ENCODE results near the gene SEMA4B. TPM values are rescaled to one million over a fixed set of nuclear protein-coding genes. Genes with fewer than 3 reads are reported as not detected.
A peak's percentile ranks its signal among the peaks of the same experiment; 100 is the strongest.

The SEMA4B gene
- total RNA-seq, 5 donors from 2014 or later (not counting 1 experiment from before 2014, with no cell fraction given), result 11.7 to 34.7 (median 25.4) TPM

DNA sequence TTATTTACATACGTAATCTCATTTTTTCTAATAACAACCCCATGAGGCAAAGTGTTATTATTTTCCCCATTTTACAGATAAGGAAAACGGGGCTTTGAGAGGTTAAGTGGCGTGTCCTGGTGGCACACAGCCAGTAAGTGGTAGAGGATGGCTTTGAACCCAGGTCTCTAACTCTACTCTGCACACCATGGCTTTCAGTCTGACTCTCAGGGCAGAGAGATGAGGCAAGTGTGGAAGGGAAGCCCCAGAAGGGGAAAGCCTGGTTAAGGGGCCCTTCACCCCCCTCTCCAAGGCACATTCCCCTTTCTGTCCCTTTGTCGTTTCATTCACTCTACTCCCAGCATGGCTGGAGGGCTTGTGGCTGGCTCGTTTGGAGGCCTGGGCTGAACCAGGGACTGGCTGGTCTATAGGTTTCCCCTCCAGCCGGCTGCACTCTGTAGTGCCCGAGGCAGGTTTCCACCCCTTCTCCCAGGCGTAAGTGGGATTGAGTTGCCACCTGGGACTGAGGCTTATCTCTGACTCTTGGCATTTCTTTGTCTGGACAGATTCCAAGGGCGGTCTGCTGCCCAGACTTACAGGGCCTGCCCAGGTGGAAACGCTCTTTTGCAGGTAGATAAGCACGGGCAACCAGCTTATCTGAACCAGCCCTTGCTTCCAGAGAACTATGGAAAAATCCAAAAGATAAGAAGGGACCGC lies 12.1 kb downstream of the SEMA4B start:
- H3K27ac Mint-ChIP-seq, result no peak overlapping the region
- H3K4me3 ChIP-seq (ENCODE audit: control insufficient read depth in 1 of 2, extremely low read depth in 1 of 2, low read length in 1 of 2), result no peak overlapping the region
- no peak overlapping the region for H3K4me3 Mint-ChIP-seq
- H3K9me3 Mint-ChIP-seq, result no peaks in the 10 kb centered on the region
- peaks cover 22 to 51% (median 40%) of the 10 kb centered on the region in 3 donors for H3K4me1 Mint-ChIP-seq
- H3K27me3 Mint-ChIP-seq, result no peaks in the 10 kb centered on the region
- no peaks in the 10 kb centered on the region for H3K9me3 ChIP-seq
- DNase-seq, result no peak
- WGBS (ENCODE audit: insufficient coverage), result 91% methylated on average over 8 of the region's 12 CpGs
- H3K27me3 ChIP-seq (replicated peaks in 1 of 2; ENCODE audit: control insufficient read depth in 2 of 2, extremely low read depth in 1 of 2, insufficient read depth in 2 of 2, low read length in 1 of 2), result no peaks in the 10 kb centered on the region
- H3K4me1 ChIP-seq (ENCODE audit: control insufficient read depth in 1 of 2, extremely low read depth in 1 of 2, insufficient read depth in 2 of 2, low read length in 2 of 2), result peaks cover 0 to 26% of the 10 kb centered on the region in 2 experiments
- no peak for ATAC-seq (replicated peaks in 1 of 4)
- CTCF ChIA-PET, result interaction anchor here in 1 of 2 donors (0.6 kb wide), 1 partner anchor 9 kb away, joined by 3 read pairs; no protein-coding TSS in a partner anchor
- no peak overlapping the region for H3K27ac ChIP-seq (ENCODE audit: low read length)
- peaks cover 21% of the 10 kb centered on the region for H3K36me3 Mint-ChIP-seq
- peaks cover 6 to 8% of the 10 kb centered on the region in 2 donors for H3K36me3 ChIP-seq (ENCODE audit: control insufficient read depth in 2 of 2, extremely low read depth in 1 of 2, insufficient read depth in 1 of 2, low read length in 1 of 2)
- POLR2A ChIA-PET, result no interaction called here

DNA sequence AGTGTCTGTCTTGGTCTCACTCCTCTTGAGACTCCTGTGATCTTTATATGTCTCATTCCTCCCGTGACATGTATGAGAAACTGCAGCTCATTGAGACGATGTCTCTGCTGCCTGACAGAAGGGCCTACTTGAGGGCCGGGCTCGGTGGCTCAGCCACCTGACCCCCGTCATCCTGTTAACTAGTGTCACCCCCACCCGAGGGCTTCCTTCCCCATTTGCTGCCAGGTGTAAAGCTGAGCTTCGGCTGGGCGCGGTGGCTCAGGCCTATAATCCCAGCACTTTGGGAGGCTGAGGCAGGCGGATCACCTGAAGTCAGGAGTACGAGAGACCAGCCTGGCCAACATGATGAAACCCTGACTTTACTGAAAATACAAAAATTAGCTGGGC lies 12.7 kb downstream of the SEMA4B start:
- H3K4me1 Mint-ChIP-seq, result peaks cover 21 to 54% (median 39%) of the 10 kb centered on the region in 3 donors
- peaks cover 6 to 8% of the 10 kb centered on the region in 2 donors for H3K36me3 ChIP-seq (ENCODE audit: control insufficient read depth in 2 of 2, extremely low read depth in 1 of 2, insufficient read depth in 1 of 2, low read length in 1 of 2)
- peak overlapping the region in 1 of 2 donors; percentile 39 for H3K27ac Mint-ChIP-seq
- H3K4me3 ChIP-seq (ENCODE audit: control insufficient read depth in 1 of 2, extremely low read depth in 1 of 2, low read length in 1 of 2), result no peak overlapping the region
- CTCF ChIA-PET, result interaction anchor here (0.6 to 1.0 kb wide), 3 partner anchors 8 to 71 kb away, joined by 3 to 6 read pairs (median 5); no protein-coding TSS in a partner anchor
- peaks cover 0 to 26% of the 10 kb centered on the region in 2 experiments for H3K4me1 ChIP-seq (ENCODE audit: control insufficient read depth in 1 of 2, extremely low read depth in 1 of 2, insufficient read depth in 2 of 2, low read length in 2 of 2)
- H3K27ac ChIP-seq (ENCODE audit: low read length), result no peak overlapping the region
- ATAC-seq (replicated peaks in 1 of 4), result no peak
- H3K9me3 ChIP-seq, result no peaks in the 10 kb centered on the region
- WGBS (ENCODE audit: insufficient coverage), result 87% methylated on average over 10 of the region's 11 CpGs
- H3K4me3 Mint-ChIP-seq, result no peak overlapping the region
- POLR2A ChIA-PET, result no interaction called here
- no peaks in the 10 kb centered on the region for H3K27me3 Mint-ChIP-seq
- no peak for DNase-seq
- H3K36me3 Mint-ChIP-seq, result peaks cover 21% of the 10 kb centered on the region
- no peaks in the 10 kb centered on the region for H3K27me3 ChIP-seq (replicated peaks in 1 of 2; ENCODE audit: control insufficient read depth in 2 of 2, extremely low read depth in 1 of 2, insufficient read depth in 2 of 2, low read length in 1 of 2)
- H3K9me3 Mint-ChIP-seq, result no peaks in the 10 kb centered on the region

GRCh38 chr15:90214553-90215196 lies 13.5 kb downstream of the SEMA4B start:
- ChIA-PET POLR2A (interaction anchor here (0.6 to 1.4 kb wide), 3 partner anchors 9 to 68 kb away, joined by 5 to 7 read pairs (median 7); no protein-coding TSS in a partner anchor), CTCF (interaction anchor here (0.5 to 1.0 kb wide), 5 partner anchors 16 to 546 kb away, joined by 3 to 6 read pairs (median 4); no protein-coding TSS in a partner anchor)
- DNase-seq (no peak), ATAC-seq (replicated peaks in 1 of 4) (no peak)
- Histone ChIP-seq H3K36me3 (ENCODE audit: control insufficient read depth in 2 of 2, extremely low read depth in 1 of 2, insufficient read depth in 1 of 2, low read length in 1 of 2) (peaks cover 6 to 8% of the 10 kb centered on the region in 2 donors), H3K9me3 (no peaks in the 10 kb centered on the region), H3K27ac (ENCODE audit: low read length) (no peak overlapping the region), H3K4me3 (ENCODE audit: control insufficient read depth in 1 of 2, extremely low read depth in 1 of 2, low read length in 1 of 2) (no peak overlapping the region), H3K27me3 (replicated peaks in 1 of 2; ENCODE audit: control insufficient read depth in 2 of 2, extremely low read depth in 1 of 2, insufficient read depth in 2 of 2, low read length in 1 of 2) (no peaks in the 10 kb centered on the region), H3K4me1 (ENCODE audit: control insufficient read depth in 1 of 2, extremely low read depth in 1 of 2, insufficient read depth in 2 of 2, low read length in 2 of 2) (peaks cover 0 to 27% of the 10 kb centered on the region in 2 experiments)
- Mint-ChIP-seq H3K4me1 (peaks cover 19 to 51% (median 38%) of the 10 kb centered on the region in 3 donors), H3K9me3 (no peaks in the 10 kb centered on the region), H3K27me3 (no peaks in the 10 kb centered on the region), H3K27ac (peak overlapping the region in 1 of 2 donors; percentile 72), H3K36me3 (peaks cover 18% of the 10 kb centered on the region), H3K4me3 (peak overlapping the region in 1 of 3 donors; percentile 32)
- no CpG with 5 or more reads among the region's 8 CpGs for WGBS (ENCODE audit: insufficient coverage)

GRCh38 chr15:90217671-90218394 lies 16.7 kb downstream of the SEMA4B start:
- Histone ChIP-seq H3K36me3 (ENCODE audit: control insufficient read depth in 2 of 2, extremely low read depth in 1 of 2, insufficient read depth in 1 of 2, low read length in 1 of 2) (peaks cover 0 to 6% of the 10 kb centered on the region in 2 donors), H3K27me3 (replicated peaks in 1 of 2; ENCODE audit: control insufficient read depth in 2 of 2, extremely low read depth in 1 of 2, insufficient read depth in 2 of 2, low read length in 1 of 2) (no peaks in the 10 kb centered on the region), H3K4me1 (ENCODE audit: control insufficient read depth in 1 of 2, extremely low read depth in 1 of 2, insufficient read depth in 2 of 2, low read length in 2 of 2) (peaks cover 0 to 9% of the 10 kb centered on the region in 2 experiments), H3K4me3 (ENCODE audit: control insufficient read depth in 1 of 2, extremely low read depth in 1 of 2, low read length in 1 of 2) (no peak overlapping the region), H3K27ac (ENCODE audit: low read length) (no peak overlapping the region), H3K9me3 (no peaks in the 10 kb centered on the region)
- Mint-ChIP-seq H3K9me3 (no peaks in the 10 kb centered on the region), H3K27me3 (no peaks in the 10 kb centered on the region), H3K4me1 (peaks cover 8 to 28% (median 24%) of the 10 kb centered on the region in 3 donors), H3K36me3 (peaks cover 10% of the 10 kb centered on the region), H3K4me3 (no peak overlapping the region), H3K27ac (no peak overlapping the region)
- ATAC-seq (replicated peaks in 1 of 4) (no peak), DNase-seq (no peak)
- ChIA-PET POLR2A (interaction anchor here in 1 of 2 donors (0.6 kb wide), 1 partner anchor 9 kb away, joined by 5 read pairs; no protein-coding TSS in a partner anchor), CTCF (no interaction called here)
- WGBS (ENCODE audit: insufficient coverage), result 83% methylated on average over 6 of the region's 9 CpGs

DNA sequence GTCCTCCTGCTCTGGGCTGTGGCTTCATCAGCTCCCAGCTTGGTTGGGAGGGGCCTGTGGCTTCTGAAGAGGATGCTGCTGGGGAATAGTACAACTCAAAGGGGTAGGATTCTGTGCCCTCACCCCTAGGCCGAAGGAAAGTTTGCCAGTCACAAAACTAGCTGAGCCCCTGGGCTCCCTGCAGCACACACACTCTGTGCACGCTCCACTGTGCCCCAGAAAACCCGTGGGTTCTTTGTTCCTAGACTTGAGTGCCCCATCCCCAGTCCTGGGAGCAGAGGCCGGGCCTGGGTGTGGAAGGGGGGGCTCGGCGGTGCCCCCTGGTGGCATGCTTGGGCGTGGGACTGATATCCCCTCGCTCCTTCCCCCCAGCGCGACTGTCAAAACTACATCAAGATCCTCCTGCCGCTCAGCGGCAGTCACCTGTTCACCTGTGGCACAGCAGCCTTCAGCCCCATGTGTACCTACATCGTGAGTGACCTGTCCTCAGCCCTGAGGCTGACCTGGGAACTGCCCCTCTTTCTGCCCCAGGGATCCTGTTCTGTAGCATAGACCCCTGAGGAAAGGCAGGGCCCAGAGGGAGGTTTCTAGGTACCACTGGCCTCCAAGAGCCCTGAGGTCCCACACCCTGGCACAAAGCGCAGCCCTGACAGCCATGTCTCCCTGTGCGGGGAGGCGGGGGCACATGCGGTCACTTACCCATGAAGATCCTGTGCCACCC lies 18.5 kb downstream of the SEMA4B start:
- CTCF ChIA-PET, result interaction anchor here in 1 of 2 donors (0.6 kb wide), 1 partner anchor 509 kb away, joined by 3 read pairs; no protein-coding TSS in a partner anchor
- Mint-ChIP-seq H3K4me3 (no peak overlapping the region), H3K27ac (no peak overlapping the region), H3K36me3 (peaks cover 13% of the 10 kb centered on the region), H3K27me3 (no peaks in the 10 kb centered on the region), H3K9me3 (no peaks in the 10 kb centered on the region), H3K4me1 (peaks cover 7 to 22% (median 17%) of the 10 kb centered on the region in 3 donors)
- peaks cover 0 to 9% of the 10 kb centered on the region in 2 experiments for H3K4me1 ChIP-seq (ENCODE audit: control insufficient read depth in 1 of 2, extremely low read depth in 1 of 2, insufficient read depth in 2 of 2, low read length in 2 of 2)
- 67% methylated on average over 10 of the region's 17 CpGs for WGBS (ENCODE audit: insufficient coverage)
- H3K9me3 ChIP-seq, result no peaks in the 10 kb centered on the region
- peak; percentile 76 to 90 (median 79) for ATAC-seq (replicated peaks in 1 of 4)
- POLR2A ChIA-PET, result no interaction called here
- H3K27ac ChIP-seq (ENCODE audit: low read length), result no peak overlapping the region
- H3K36me3 ChIP-seq (ENCODE audit: control insufficient read depth in 2 of 2, extremely low read depth in 1 of 2, insufficient read depth in 1 of 2, low read length in 1 of 2), result peaks cover 11 to 20% of the 10 kb centered on the region in 2 donors
- H3K27me3 ChIP-seq (replicated peaks in 1 of 2; ENCODE audit: control insufficient read depth in 2 of 2, extremely low read depth in 1 of 2, insufficient read depth in 2 of 2, low read length in 1 of 2), result no peaks in the 10 kb centered on the region
- H3K4me3 ChIP-seq (ENCODE audit: control insufficient read depth in 1 of 2, extremely low read depth in 1 of 2, low read length in 1 of 2), result no peak overlapping the region
- DNase-seq, result peak in 34 of 35 experiments; percentile 20 to 75 (median 50)
